SK-N-SH treated with all-trans-retinoic acid at 6 μM for 48 hours (cell line): ENCODE data around the gene ARIH2.

Experiments used
- ARNTL ChIP-seq: fragments of 450-650 bp; formaldehyde crosslinking; IDR thresholded peaks from 2 replicates; pipeline ENCODE4 v1.5.0; 2020; ENCODE audit warnings: low read depth, mild to moderate bottlenecking, moderate library complexity, borderline replicate concordance
- GLIS3 ChIP-seq: fragments of 250-450 bp; sonication (Bioruptor Pico); IDR thresholded peaks from 2 replicates; pipeline ENCODE4 v1.5.0; 2020; ENCODE audit warnings: mild to moderate bottlenecking, moderate library complexity
- PPARA ChIP-seq: fragments of 250-450 bp; sonication (Bioruptor Pico); IDR thresholded peaks from 2 replicates; pipeline ENCODE4 v1.5.0; 2020; ENCODE audit warnings: mild to moderate bottlenecking, borderline replicate concordance
- RARB ChIP-seq: fragments of 250-450 bp; sonication (Bioruptor Pico); IDR thresholded peaks from 2 replicates; pipeline ENCODE4 v1.8.0; 2021; ENCODE audit warnings: mild to moderate bottlenecking, moderate library complexity
- SNAI2 ChIP-seq: fragments of 250-450 bp; sonication (Bioruptor Pico); IDR thresholded peaks from 2 replicates; pipeline ENCODE4 v1.5.0; 2020; ENCODE audit warnings: mild to moderate bottlenecking, moderate library complexity
- ZC3H10 ChIP-seq: fragments of 250-450 bp; sonication (Bioruptor Pico); IDR thresholded peaks from 2 replicates; pipeline ENCODE4 v1.5.1; 2021; ENCODE audit warnings: mild to moderate bottlenecking, moderate library complexity
- ZFP3 ChIP-seq: fragments of 250-450 bp; sonication (Bioruptor Pico); IDR thresholded peaks from 2 replicates; pipeline ENCODE4 v1.5.0; 2020; ENCODE audit warnings: mild to moderate bottlenecking, moderate library complexity
- ZFP30 ChIP-seq: fragments of 450-650 bp; formaldehyde crosslinking; IDR thresholded peaks from 2 replicates; pipeline ENCODE4 v1.5.0; 2022; ENCODE audit warnings: mild to moderate bottlenecking, moderate library complexity
- ZNF565 ChIP-seq: fragments of 450-650 bp; formaldehyde crosslinking; conservative IDR thresholded peaks from 2 replicates; pipeline ENCODE4 v1.5.0; 2020; ENCODE audit warnings: low read depth, mild to moderate bottlenecking, moderate library complexity
- TF ChIP-seq, protein P1 (sequence below): fragments of 250-450 bp; sonication (Bioruptor Pico); IDR thresholded peaks from 2 replicates; pipeline ENCODE4 v1.5.1; 2021; ENCODE audit warnings: mild to moderate bottlenecking, moderate library complexity
- TF ChIP-seq, protein P2 (sequence below): fragments of 250-450 bp; sonication (Bioruptor Pico); IDR thresholded peaks from 2 replicates; pipeline ENCODE4 v1.8.0; 2020; ENCODE audit warnings: mild to moderate bottlenecking, moderate library complexity, borderline replicate concordance
- TF ChIP-seq, protein P3 (sequence below): fragments of 250-450 bp; sonication (Bioruptor Pico); IDR thresholded peaks from 2 replicates; pipeline ENCODE4 v1.5.1; 2020; ENCODE audit warnings: low read depth, mild to moderate bottlenecking, moderate library complexity

DNA sequence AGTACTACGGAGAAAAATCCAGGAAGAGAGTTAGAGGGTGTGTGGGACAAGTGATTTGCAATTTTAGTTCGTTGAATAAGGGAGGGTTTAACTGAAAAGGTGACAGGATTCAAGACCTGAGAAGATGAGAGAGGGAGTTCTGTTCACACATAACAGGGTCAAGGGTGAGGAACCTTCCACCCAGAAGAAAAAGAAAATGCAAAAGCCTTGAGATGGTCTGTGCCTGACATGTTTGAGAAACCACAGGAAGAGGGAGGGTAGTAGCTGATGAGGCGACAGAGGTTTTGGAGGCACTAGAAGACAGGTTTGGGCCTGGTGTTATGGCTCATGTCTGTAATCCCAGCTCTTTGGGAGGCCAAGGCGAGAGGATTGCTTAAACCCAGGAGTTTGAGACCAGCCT lies 19.4 kb upstream of the ARIH2 start:
- no peak for TF ChIP-seq ZFP30 (CRISPR knock-in tag)
- TF ChIP-seq, protein P1, sequence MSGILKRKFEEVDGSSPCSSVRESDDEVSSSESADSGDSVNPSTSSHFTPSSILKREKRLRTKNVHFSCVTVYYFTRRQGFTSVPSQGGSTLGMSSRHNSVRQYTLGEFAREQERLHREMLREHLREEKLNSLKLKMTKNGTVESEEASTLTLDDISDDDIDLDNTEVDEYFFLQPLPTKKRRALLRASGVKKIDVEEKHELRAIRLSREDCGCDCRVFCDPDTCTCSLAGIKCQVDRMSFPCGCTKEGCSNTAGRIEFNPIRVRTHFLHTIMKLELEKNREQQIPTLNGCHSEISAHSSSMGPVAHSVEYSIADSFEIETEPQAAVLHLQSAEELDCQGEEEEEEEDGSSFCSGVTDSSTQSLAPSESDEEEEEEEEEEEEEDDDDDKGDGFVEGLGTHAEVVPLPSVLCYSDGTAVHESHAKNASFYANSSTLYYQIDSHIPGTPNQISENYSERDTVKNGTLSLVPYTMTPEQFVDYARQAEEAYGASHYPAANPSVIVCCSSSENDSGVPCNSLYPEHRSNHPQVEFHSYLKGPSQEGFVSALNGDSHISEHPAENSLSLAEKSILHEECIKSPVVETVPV (CRISPR knock-in tag) = no peak
- TF ChIP-seq RARB (CRISPR knock-in tag) = no peak
- TF ChIP-seq, protein P2, sequence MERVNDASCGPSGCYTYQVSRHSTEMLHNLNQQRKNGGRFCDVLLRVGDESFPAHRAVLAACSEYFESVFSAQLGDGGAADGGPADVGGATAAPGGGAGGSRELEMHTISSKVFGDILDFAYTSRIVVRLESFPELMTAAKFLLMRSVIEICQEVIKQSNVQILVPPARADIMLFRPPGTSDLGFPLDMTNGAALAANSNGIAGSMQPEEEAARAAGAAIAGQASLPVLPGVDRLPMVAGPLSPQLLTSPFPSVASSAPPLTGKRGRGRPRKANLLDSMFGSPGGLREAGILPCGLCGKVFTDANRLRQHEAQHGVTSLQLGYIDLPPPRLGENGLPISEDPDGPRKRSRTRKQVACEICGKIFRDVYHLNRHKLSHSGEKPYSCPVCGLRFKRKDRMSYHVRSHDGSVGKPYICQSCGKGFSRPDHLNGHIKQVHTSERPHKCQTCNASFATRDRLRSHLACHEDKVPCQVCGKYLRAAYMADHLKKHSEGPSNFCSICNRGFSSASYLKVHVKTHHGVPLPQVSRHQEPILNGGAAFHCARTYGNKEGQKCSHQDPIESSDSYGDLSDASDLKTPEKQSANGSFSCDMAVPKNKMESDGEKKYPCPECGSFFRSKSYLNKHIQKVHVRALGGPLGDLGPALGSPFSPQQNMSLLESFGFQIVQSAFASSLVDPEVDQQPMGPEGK = no peak
- TF ChIP-seq GLIS3 (CRISPR knock-in tag) = no peak
- TF ChIP-seq PPARA (CRISPR knock-in tag) = no peak
- TF ChIP-seq ARNTL = no peak
- TF ChIP-seq ZC3H10 (CRISPR knock-in tag) = no peak
- TF ChIP-seq ZFP3 = no peak
- TF ChIP-seq SNAI2 (CRISPR knock-in tag) = no peak
- TF ChIP-seq, protein P3, sequence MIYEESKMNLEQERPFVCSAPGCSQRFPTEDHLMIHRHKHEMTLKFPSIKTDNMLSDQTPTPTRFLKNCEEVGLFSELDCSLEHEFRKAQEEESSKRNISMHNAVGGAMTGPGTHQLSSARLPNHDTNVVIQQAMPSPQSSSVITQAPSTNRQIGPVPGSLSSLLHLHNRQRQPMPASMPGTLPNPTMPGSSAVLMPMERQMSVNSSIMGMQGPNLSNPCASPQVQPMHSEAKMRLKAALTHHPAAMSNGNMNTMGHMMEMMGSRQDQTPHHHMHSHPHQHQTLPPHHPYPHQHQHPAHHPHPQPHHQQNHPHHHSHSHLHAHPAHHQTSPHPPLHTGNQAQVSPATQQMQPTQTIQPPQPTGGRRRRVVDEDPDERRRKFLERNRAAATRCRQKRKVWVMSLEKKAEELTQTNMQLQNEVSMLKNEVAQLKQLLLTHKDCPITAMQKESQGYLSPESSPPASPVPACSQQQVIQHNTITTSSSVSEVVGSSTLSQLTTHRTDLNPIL (CRISPR knock-in tag) = no peak
- no peak for TF ChIP-seq ZNF565 (CRISPR knock-in tag)
